H1 (cell line): ENCODE data around the gene SYNDIG1. TPM values are rescaled to one million over a fixed set of nuclear protein-coding genes. Genes with fewer than 3 reads are reported as not detected.

Experiments used
- CTCF ChIA-PET: fragments of 300-600 bp; sonication (Branson Sonifier 250); formaldehyde crosslinking; loops from one replicate; lab custom pipeline; 2021; ENCODE audit not compliant: partially characterized antibody; lab: Charles Lee
- POLR2A ChIA-PET: fragments of 300-600 bp; sonication (Branson Sonifier 250); formaldehyde crosslinking; loops from one replicate; lab custom pipeline; 2021; ENCODE audit warnings: inconsistent platforms; ENCODE audit not compliant: partially characterized antibody; lab: Charles Lee
- DNase-seq, 2 experiments: peaks; one replicate each; pipeline versions ENCODE4 v3.0.0 to v3.0.0-alpha.2; 2010 to 2022; ENCODE audit warnings: low spot score in 2 of 2, low read depth in 1 of 2, mixed read lengths in 1 of 2
- FAIRE-seq: peaks from 2 replicates; lab custom pipeline; 2011; peaks lifted over from hg19 to GRCh38; lab: Jason Lieb, UNC
- H2AFZ ChIP-seq: 2 replicates; pipeline ENCODE4 v1.8.1; 2012; ENCODE audit warnings: low read length, inconsistent platforms
- H2AK5ac ChIP-seq: 2 replicates; pipeline ENCODE4 v1.6.1; 2013; ENCODE audit warnings: low read depth, low read length
- H2BK120ac ChIP-seq: replicated peaks from 2 replicates; pipeline ENCODE3; 2013; ENCODE audit warnings: low read depth, low read length, inconsistent platforms
- H2BK12ac ChIP-seq: 2 replicates; pipeline ENCODE4 v1.6.1; 2013; ENCODE audit warnings: low read depth, low read length
- H2BK15ac ChIP-seq: 2 replicates; pipeline ENCODE4 v1.6.1; 2013; ENCODE audit warnings: low read length
- H2BK20ac ChIP-seq: 2 replicates; pipeline ENCODE4 v1.6.1; 2013; ENCODE audit warnings: low read length
- H2BK5ac ChIP-seq: 2 replicates; pipeline ENCODE4 v1.6.1; 2013; ENCODE audit warnings: low read depth, low read length
- H3K14ac ChIP-seq: 2 replicates; pipeline ENCODE4 v1.6.1; 2013; ENCODE audit warnings: inconsistent platforms; ENCODE audit not compliant: insufficient read length
- H3K18ac ChIP-seq: 2 replicates; pipeline ENCODE4 v1.6.1; 2013; ENCODE audit warnings: low read length; ENCODE audit errors: extremely low read depth
- H3K23ac ChIP-seq: 2 replicates; pipeline ENCODE4 v1.6.1; 2013; ENCODE audit warnings: inconsistent platforms; ENCODE audit not compliant: insufficient read length
- H3K23me2 ChIP-seq: 2 replicates; pipeline ENCODE4 v1.6.1; 2013; ENCODE audit warnings: low read depth, low read length
- H3K27ac ChIP-seq: 2 replicates; pipeline ENCODE4 v1.6.1; 2011; ENCODE audit warnings: low read depth, low read length, inconsistent platforms
- H3K27me3 ChIP-seq, 4 experiments: replicated peaks in 1 of 4; 1 replicate in 1 of 4; 2 replicates in 3 of 4; pipeline versions ENCODE4 v1.6.1 to v1.8.1; 2011 to 2013; ENCODE audit warnings: low read length in 3 of 4, mild to moderate bottlenecking in 3 of 4, inconsistent platforms in 2 of 4, mixed read lengths in 2 of 4, moderate library complexity in 1 of 4; ENCODE audit not compliant: control insufficient read depth in 3 of 4, insufficient read depth in 3 of 4; ENCODE audit errors: extremely low read depth in 1 of 4
- H3K36me3 ChIP-seq, 4 experiments: 2 replicates each; pipeline versions ENCODE4 v1.6.1 to v1.8.1; 2011 to 2013; ENCODE audit warnings: mild to moderate bottlenecking in 4 of 4, low read length in 3 of 4, moderate library complexity in 2 of 4, control low read depth in 1 of 4, inconsistent platforms in 1 of 4; ENCODE audit not compliant: insufficient read depth in 4 of 4, control insufficient read depth in 2 of 4
- H3K4ac ChIP-seq: replicated peaks from 2 replicates; pipeline ENCODE3; 2013; ENCODE audit warnings: low read length, low read depth, mixed read lengths, inconsistent platforms; ENCODE audit not compliant: insufficient read length
- H3K4me1 ChIP-seq, 4 experiments: replicated peaks in 1 of 4; 1 replicate in 1 of 4; 2 replicates in 3 of 4; pipeline versions ENCODE4 v1.6.1 to v1.8.1; 2011 to 2013; ENCODE audit warnings: low read length in 3 of 4, inconsistent platforms in 2 of 4, mixed read lengths in 1 of 4; ENCODE audit not compliant: insufficient read depth in 4 of 4, control insufficient read depth in 3 of 4
- H3K4me2 ChIP-seq, 2 experiments: 2 replicates each; pipeline versions ENCODE4 v1.6.1 to v1.8.1; 2011 to 2013; ENCODE audit warnings: low read depth in 2 of 2, low read length in 2 of 2, control low read depth in 1 of 2, inconsistent platforms in 1 of 2, mild to moderate bottlenecking in 1 of 2; ENCODE audit not compliant: insufficient read depth in 1 of 2
- H3K4me3 ChIP-seq, 4 experiments: fragments of 200-600, 300-600 bp in 1 of 4; sonication (generic), shearing (Covaris generic), sonication (Bioruptor Twin) in 1 of 4; 2 replicates each; pipeline versions ENCODE4 v1.5.1 to v1.8.1; 2011 to 2016; ENCODE audit warnings: low read length in 4 of 4, low read depth in 3 of 4, control low read depth in 2 of 4, inconsistent platforms in 2 of 4, mild to moderate bottlenecking in 2 of 4, mixed read lengths in 1 of 4, moderate library complexity in 1 of 4; ENCODE audit not compliant: insufficient read depth in 2 of 4; ENCODE audit errors: extremely low read depth in 1 of 4
- H3K56ac ChIP-seq: replicated peaks from 2 replicates; pipeline ENCODE3; 2013; ENCODE audit warnings: low read depth, mild to moderate bottlenecking, mixed read lengths, low read length, inconsistent platforms; ENCODE audit not compliant: insufficient read length
- H3K79me1 ChIP-seq: 2 replicates; pipeline ENCODE4 v1.6.1; 2013; ENCODE audit warnings: low read depth, low read length, control low read depth
- H3K79me2 ChIP-seq, 2 experiments: 2 replicates each; pipeline versions ENCODE4 v1.6.1 to v1.8.1; 2012 to 2013; ENCODE audit warnings: low read length in 2 of 2, mild to moderate bottlenecking in 2 of 2, inconsistent platforms in 1 of 2; ENCODE audit not compliant: insufficient read depth in 2 of 2, control insufficient read depth in 1 of 2
- H3K9ac ChIP-seq, 4 experiments: replicated peaks in 1 of 4; 1 replicate in 1 of 4; 2 replicates in 3 of 4; pipeline versions ENCODE4 v1.6.1 to v1.8.1; 2011 to 2013; ENCODE audit warnings: low read depth in 3 of 4, low read length in 3 of 4, control low read depth in 2 of 4, mild to moderate bottlenecking in 2 of 4, moderate library complexity in 2 of 4, inconsistent platforms in 1 of 4; ENCODE audit errors: extremely low read depth in 1 of 4
- H3K9me3 ChIP-seq, 2 experiments: 2 replicates each; pipeline versions ENCODE4 v1.6.1 to v1.8.1; 2012 to 2013; ENCODE audit warnings: mild to moderate bottlenecking in 2 of 2, moderate library complexity in 2 of 2, control low read depth in 1 of 2, inconsistent platforms in 1 of 2, low read depth in 1 of 2, low read length in 1 of 2, mixed read lengths in 1 of 2; ENCODE audit not compliant: insufficient read depth in 2 of 2
- H4K20me1 ChIP-seq, 2 experiments: replicated peaks in 1 of 2; 2 replicates each; pipeline versions ENCODE3 to v1.8.1; 2011 to 2013; ENCODE audit warnings: inconsistent platforms in 2 of 2, low read length in 2 of 2, mild to moderate bottlenecking in 1 of 2; ENCODE audit not compliant: insufficient read depth in 2 of 2, control insufficient read depth in 1 of 2
- H4K5ac ChIP-seq: 2 replicates; pipeline ENCODE4 v1.6.1; 2013; ENCODE audit warnings: low read length, low read depth, mixed read lengths, inconsistent platforms; ENCODE audit not compliant: insufficient read length
- H4K8ac ChIP-seq: 2 replicates; pipeline ENCODE4 v1.8.0; 2013; ENCODE audit warnings: mild to moderate bottlenecking, moderate library complexity, low read length, inconsistent platforms; ENCODE audit not compliant: insufficient read depth; ENCODE audit errors: extremely low read depth
- H4K91ac ChIP-seq: replicated peaks from 2 replicates; pipeline ENCODE3; 2013; ENCODE audit warnings: low read length, mixed read lengths, inconsistent platforms; ENCODE audit not compliant: insufficient read length
- BCL11A ChIP-seq, 2 experiments: IDR thresholded peaks; one replicate each; pipeline ENCODE4 v1.6.1; 2011; ENCODE audit warnings: low read depth in 2 of 2, low read length in 2 of 2, mild to moderate bottlenecking in 2 of 2
- CEBPB ChIP-seq: IDR thresholded peaks from 2 replicates; pipeline ENCODE4 v1.6.1; 2012; ENCODE audit warnings: low read depth, low read length
- CTBP2 ChIP-seq: IDR thresholded peaks from 2 replicates; pipeline ENCODE4 v1.7.0; 2011; ENCODE audit warnings: borderline replicate concordance, mild to moderate bottlenecking, moderate library complexity, mixed read lengths, low read length; ENCODE audit not compliant: insufficient read depth, insufficient read length
- EZH2 ChIP-seq: fragments of 200-600 bp; sonication (generic); IDR thresholded peaks from 2 replicates; pipeline ENCODE4 v1.7.1; 2012; ENCODE audit warnings: low read depth, mild to moderate bottlenecking, moderate library complexity, low read length, inconsistent platforms; ENCODE audit not compliant: severe bottlenecking
- HDAC6 ChIP-seq: IDR thresholded peaks from one replicate; pipeline ENCODE4 v1.7.1; 2012; ENCODE audit warnings: low read depth, mild to moderate bottlenecking, inconsistent platforms, low read length, moderate library complexity
- WGBS, 2 experiments: shearing (Covaris generic) in 1 of 2; methylation state at CpG; one replicate each; pipeline versions ENCODE4 v1.1.6 to v1.1.7; 2013 to 2015; ENCODE audit warnings: low lambda C conversion rate in 2 of 2, mixed read lengths in 2 of 2, inconsistent platforms in 1 of 2, low coverage in 1 of 2, missing lambda C conversion rate in 1 of 2; ENCODE audit not compliant: insufficient replicate concordance in 2 of 2, insufficient coverage in 1 of 2, insufficient read length in 1 of 2; ENCODE audit errors: extremely low coverage in 1 of 2, missing lambda C conversion rate in 1 of 2; 5-methylcytosine and 5-hydroxymethylcytosine counted together
- polyA plus RNA-seq, 7 experiments: library from polyadenylated mRNA; depleted of rRNA in 3 of 7; stranded (reverse) in 5 of 7; unstranded in 2 of 7; fragments of >200 nt in 5 of 7; fragments of 200-250 nt in 2 of 7; gene quantifications; 1 replicate in 5 of 7; 2 replicates in 1 of 7; 4 replicates in 1 of 7; pipeline versions ENCODE4 v1.2.1 to v1.2.3, GENCODE V29; 2011 to 2013; ENCODE audit warnings: missing spikeins in 2 of 7, mixed read lengths in 2 of 7
- total RNA-seq: library from RNA; stranded (reverse); fragmentation: NEBNext Ultra II Directional; extraction: Animal tissue kit (Norgen Biotek cat#: 25700); gene quantifications from 2 replicates; pipeline ENCODE4 v1.2.1, GENCODE V29; 2021
- TF ChIP-seq, protein P1 (sequence below), 3 experiments: IDR thresholded peaks; 1 replicate in 2 of 3; 2 replicates in 1 of 3; pipeline versions ENCODE4 v1.5.1 to v1.6.1; 2011; ENCODE audit warnings: low read length in 3 of 3, mild to moderate bottlenecking in 3 of 3, inconsistent platforms in 2 of 3, low read depth in 1 of 3, moderate library complexity in 1 of 3; ENCODE audit not compliant: insufficient read depth in 1 of 3; ENCODE audit errors: control extremely low read depth in 1 of 3
- TF ChIP-seq, protein P2 (sequence below): IDR thresholded peaks from 2 replicates; pipeline ENCODE4 v1.6.1; 2012; ENCODE audit warnings: inconsistent platforms

SYNDIG1 gene
- total and polyA plus RNA-seq, 2 of the 8 experiments (the other 6 are each of a cell fraction or from before 2014, with no cell fraction given) = 6.5 to 7.8 TPM

DNA sequence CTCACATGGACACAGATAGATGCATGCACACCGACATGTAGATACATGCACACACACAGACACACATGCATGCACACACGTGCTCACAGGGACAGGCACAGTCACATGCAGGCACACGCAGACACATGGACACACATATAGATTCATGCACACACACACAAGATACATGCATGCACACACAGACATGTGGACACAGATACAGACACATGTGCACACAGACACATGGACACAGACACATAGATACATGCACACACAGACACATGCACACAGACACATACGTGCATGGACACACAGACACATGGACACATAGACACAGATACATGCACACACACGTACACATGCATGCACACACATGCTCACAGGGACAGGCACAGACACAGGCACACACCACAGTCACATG lies 19.8 kb downstream of the SYNDIG1 start:
- no peaks in the 10 kb centered on the region for H3K27me3 ChIP-seq
- H3K9me3 ChIP-seq = no peaks in the 10 kb centered on the region
- no peak overlapping the region for H4K5ac ChIP-seq
- no peak overlapping the region for H3K4me2 ChIP-seq
- 87% methylated on average over 5 of the region's 5 CpGs; no CpG with 5 or more reads in 1 of the 2 experiments for WGBS, 2 experiments
- peak overlapping the region; percentile 87 for H2BK5ac ChIP-seq
- H4K8ac ChIP-seq = no peak overlapping the region
- H3K79me2 ChIP-seq = peaks cover 0 to 24% of the 10 kb centered on the region in 2 experiments; a peak in 2 of 4 replicates
- no peak overlapping the region for H2BK120ac ChIP-seq
- no peak overlapping the region for H3K18ac ChIP-seq
- H2BK15ac ChIP-seq = no peak overlapping the region
- H3K36me3 ChIP-seq = peaks cover 0 to 15% (median 5%) of the 10 kb centered on the region in 4 experiments; a peak in 3 of 8 replicates
- H3K79me1 ChIP-seq = peaks cover 7% of the 10 kb centered on the region
- ChIA-PET CTCF (interaction anchor here (1.1 to 1.3 kb wide), 2 partner anchors 12 to 34 kb away, joined by 3 to 4 read pairs; no protein-coding TSS in a partner anchor), POLR2A (no interaction called here)
- peaks cover 1 to 13% of the 10 kb centered on the region in 2 experiments for H4K20me1 ChIP-seq
- H3K4me1 ChIP-seq = peaks cover 8 to 24% (median 18%) of the 10 kb centered on the region in 4 experiments
- peak overlapping the region; percentile 59 for H3K4ac ChIP-seq
- FAIRE-seq (no peak), DNase-seq (no peak)
- H3K27ac ChIP-seq = no peak overlapping the region
- peak overlapping the region; percentile 70 for H4K91ac ChIP-seq
- H3K4me3 ChIP-seq = no peak overlapping the region
- peak overlapping the region; percentile 84; the same call in 1 of the 2 replicates for H2BK20ac ChIP-seq
- no peak overlapping the region for H3K14ac ChIP-seq
- H2AK5ac ChIP-seq = peak overlapping the region; percentile 98
- peaks cover 4% of the 10 kb centered on the region; the same call in 1 of the 2 replicates for H3K23me2 ChIP-seq
- H2AFZ ChIP-seq = no peak overlapping the region
- no peak for TF ChIP-seq BCL11A (IDR thresholded peaks at IDR 0.05; ENCODE audit: low read depth in 2 of 2, low read length in 2 of 2)
- TF ChIP-seq, protein P1, sequence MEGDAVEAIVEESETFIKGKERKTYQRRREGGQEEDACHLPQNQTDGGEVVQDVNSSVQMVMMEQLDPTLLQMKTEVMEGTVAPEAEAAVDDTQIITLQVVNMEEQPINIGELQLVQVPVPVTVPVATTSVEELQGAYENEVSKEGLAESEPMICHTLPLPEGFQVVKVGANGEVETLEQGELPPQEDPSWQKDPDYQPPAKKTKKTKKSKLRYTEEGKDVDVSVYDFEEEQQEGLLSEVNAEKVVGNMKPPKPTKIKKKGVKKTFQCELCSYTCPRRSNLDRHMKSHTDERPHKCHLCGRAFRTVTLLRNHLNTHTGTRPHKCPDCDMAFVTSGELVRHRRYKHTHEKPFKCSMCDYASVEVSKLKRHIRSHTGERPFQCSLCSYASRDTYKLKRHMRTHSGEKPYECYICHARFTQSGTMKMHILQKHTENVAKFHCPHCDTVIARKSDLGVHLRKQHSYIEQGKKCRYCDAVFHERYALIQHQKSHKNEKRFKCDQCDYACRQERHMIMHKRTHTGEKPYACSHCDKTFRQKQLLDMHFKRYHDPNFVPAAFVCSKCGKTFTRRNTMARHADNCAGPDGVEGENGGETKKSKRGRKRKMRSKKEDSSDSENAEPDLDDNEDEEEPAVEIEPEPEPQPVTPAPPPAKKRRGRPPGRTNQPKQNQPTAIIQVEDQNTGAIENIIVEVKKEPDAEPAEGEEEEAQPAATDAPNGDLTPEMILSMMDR (IDR thresholded peaks at IDR 0.05; ENCODE audit: control extremely low read depth in 1 of 3, insufficient read depth in 1 of 3, low read depth in 1 of 3, low read length in 3 of 3) = no peak
- no peak for TF ChIP-seq CEBPB
- TF ChIP-seq CTBP2 = no peak
- TF ChIP-seq HDAC6 = no peak
- TF ChIP-seq, protein P2, sequence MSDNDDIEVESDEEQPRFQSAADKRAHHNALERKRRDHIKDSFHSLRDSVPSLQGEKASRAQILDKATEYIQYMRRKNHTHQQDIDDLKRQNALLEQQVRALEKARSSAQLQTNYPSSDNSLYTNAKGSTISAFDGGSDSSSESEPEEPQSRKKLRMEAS = no peak
- TF ChIP-seq EZH2 = no peak
- no peak overlapping the region for H3K56ac ChIP-seq
- no peak overlapping the region for H3K23ac ChIP-seq
- peak overlapping the region; percentile 0; the same call in 1 of the 2 replicates for H2BK12ac ChIP-seq
- no peak overlapping the region; a peak in 1 of 7 replicates for H3K9ac ChIP-seq
